SK-N-SH (cell line): Measurements from ENCODE around the gene CCDC40. TPM values are rescaled to one million over a fixed set of nuclear protein-coding genes. Genes with fewer than 3 reads are reported as not detected.
"Not testable (repeated sequence)": the region's sequence is repeated elsewhere in the genome, so short reads cannot be mapped to it uniquely, and the experiment has no call there.

ENCODE experiments used
- CTCF ChIA-PET: fragments of 300-600, 350-600 bp; formaldehyde crosslinking; extraction: SDS; loops from one replicate; lab custom pipeline; 2021; lab: Yijun Ruan, JAX
- POLR2A ChIA-PET: fragments of 350-600 bp; sonication (Branson Sonifier 250); formaldehyde crosslinking; extraction: SDS; loops from one replicate; lab custom pipeline; 2020; ENCODE audit warnings: antibody characterized with exemption, inconsistent platforms; lab: Yijun Ruan, JAX
- DNase-seq: peaks from one replicate; pipeline ENCODE4 v3.0.0; 2012
- H2AFZ ChIP-seq: fragments of 200-600 bp; sonication (generic); 2 replicates; pipeline ENCODE4 v1.8.1; 2016; ENCODE audit warnings: antibody characterized with exemption, mild to moderate bottlenecking, low read depth
- H3F3A ChIP-seq: fragments of 200-600 bp; sonication (generic); replicated peaks from 2 replicates; pipeline ENCODE3; 2016; ENCODE audit warnings: antibody characterized with exemption, mild to moderate bottlenecking; ENCODE audit not compliant: insufficient read depth
- H3K27ac ChIP-seq, 2 experiments: fragments of 200-500 bp in 1 of 2; fragments of 200-600 bp in 1 of 2; sonication (Bioruptor generic) in 1 of 2; sonication (generic), shearing (Covaris generic) in 1 of 2; 2 replicates each; pipeline versions ENCODE4 v1.5.1 to v1.6.1; 2014 to 2016; ENCODE audit warnings: low read depth in 2 of 2, inconsistent platforms in 1 of 2, low read length in 1 of 2, mild to moderate bottlenecking in 1 of 2, mixed read lengths in 1 of 2
- H3K27me3 ChIP-seq: fragments of 200-600 bp; sonication (generic), shearing (Covaris generic); 2 replicates; pipeline ENCODE4 v1.6.1; 2016; ENCODE audit warnings: mixed run types; ENCODE audit not compliant: insufficient read depth
- H3K36me3 ChIP-seq, 2 experiments: fragments of 200-500 bp in 1 of 2; fragments of 200-600 bp in 1 of 2; sonication (Bioruptor generic) in 1 of 2; sonication (generic) in 1 of 2; replicated peaks in 1 of 2; 2 replicates each; pipeline versions ENCODE3 to v1.5.1; 2014 to 2016; ENCODE audit warnings: low read length in 1 of 2, mild to moderate bottlenecking in 1 of 2; ENCODE audit not compliant: insufficient read depth in 2 of 2, control insufficient read depth in 1 of 2
- H3K4me1 ChIP-seq, 2 experiments: fragments of 200-500 bp in 1 of 2; fragments of 200-600 bp in 1 of 2; sonication (Bioruptor generic) in 1 of 2; sonication (generic), shearing (Covaris generic) in 1 of 2; 2 replicates each; pipeline versions ENCODE4 v1.5.1 to v1.6.1; 2014 to 2016; ENCODE audit warnings: low read depth in 1 of 2, low read length in 1 of 2, mixed run types in 1 of 2; ENCODE audit not compliant: insufficient read depth in 2 of 2, control insufficient read depth in 1 of 2
- H3K4me2 ChIP-seq: fragments of 200-600 bp; sonication (generic), shearing (Covaris generic); 2 replicates; pipeline ENCODE4 v1.6.1; 2017; ENCODE audit warnings: mixed run types
- H3K4me3 ChIP-seq, 2 experiments: fragments of 200-500 bp in 1 of 2; fragments of 200-600 bp in 1 of 2; sonication (Bioruptor generic) in 1 of 2; sonication (generic), shearing (Covaris generic) in 1 of 2; 2 replicates each; pipeline versions ENCODE4 v1.5.1 to v1.8.1; 2014 to 2016; ENCODE audit warnings: low read depth in 2 of 2, inconsistent platforms in 1 of 2, low read length in 1 of 2, mild to moderate bottlenecking in 1 of 2, mixed read lengths in 1 of 2, moderate library complexity in 1 of 2
- H3K79me2 ChIP-seq: fragments of 200-600 bp; sonication (generic); 2 replicates; pipeline ENCODE4 v1.8.1; 2017; ENCODE audit warnings: mild to moderate bottlenecking; ENCODE audit not compliant: insufficient read depth
- H3K9ac ChIP-seq: fragments of 200-600 bp; sonication (generic); 2 replicates; pipeline ENCODE4 v1.6.1; 2017; ENCODE audit warnings: mixed run types
- H3K9me2 ChIP-seq: fragments of 200-600 bp; sonication (generic); 2 replicates; pipeline ENCODE4 v1.6.1; 2017; ENCODE audit warnings: mixed run types
- H3K9me3 ChIP-seq: fragments of 200-600 bp; sonication (generic); 2 replicates; pipeline ENCODE4 v1.6.1; 2017; ENCODE audit warnings: mixed run types, mild to moderate bottlenecking, moderate library complexity
- H4K20me1 ChIP-seq: fragments of 200-600 bp; sonication (generic); 2 replicates; pipeline ENCODE4 v1.6.1; 2017; ENCODE audit warnings: mild to moderate bottlenecking, mixed run types; ENCODE audit not compliant: insufficient read depth
- ELF1 ChIP-seq: IDR thresholded peaks from 2 replicates; pipeline ENCODE4 v1.4.0; 2012
- FOXM1 ChIP-seq: IDR thresholded peaks from 2 replicates; pipeline ENCODE4 v1.4.0; 2012; ENCODE audit warnings: low read depth, mild to moderate bottlenecking
- GATA2 ChIP-seq: sonication (generic); formaldehyde crosslinking; IDR thresholded peaks from 2 replicates; pipeline ENCODE4 v1.5.0; 2020; ENCODE audit warnings: mild to moderate bottlenecking, missing genetic modification reagents
- MXI1 ChIP-seq: IDR thresholded peaks from 2 replicates; pipeline ENCODE4 v1.6.1; 2012; ENCODE audit warnings: mild to moderate bottlenecking, low read depth, low read length, improper control_type of control experiment
- RCOR1 ChIP-seq: fragments of 150-350 bp; IDR thresholded peaks from 2 replicates; pipeline ENCODE4 v1.6.1; 2017; ENCODE audit warnings: antibody characterized with exemption, low read length
- TCF12 ChIP-seq: IDR thresholded peaks from 2 replicates; pipeline ENCODE4 v1.4.0; 2012
- ZBTB33 ChIP-seq: IDR thresholded peaks from 2 replicates; pipeline ENCODE4 v1.4.0; 2012; ENCODE audit warnings: low read depth, borderline replicate concordance
- WGBS: methylation state at CpG from one replicate; pipeline ENCODE4 v1.1.6; 2017; ENCODE audit warnings: low lambda C conversion rate; 5-methylcytosine and 5-hydroxymethylcytosine counted together
- polyA plus RNA-seq, 3 experiments: library from polyadenylated mRNA; depleted of rRNA; stranded (reverse); fragments of >200 nt; gene quantifications; 2 replicates each; pipeline ENCODE4 v1.2.3, GENCODE V29; 2012

The CCDC40 gene
- polyA plus RNA-seq, 1 of the 3 experiments (the other 2 are of a cell fraction): 17.3 TPM

DNA sequence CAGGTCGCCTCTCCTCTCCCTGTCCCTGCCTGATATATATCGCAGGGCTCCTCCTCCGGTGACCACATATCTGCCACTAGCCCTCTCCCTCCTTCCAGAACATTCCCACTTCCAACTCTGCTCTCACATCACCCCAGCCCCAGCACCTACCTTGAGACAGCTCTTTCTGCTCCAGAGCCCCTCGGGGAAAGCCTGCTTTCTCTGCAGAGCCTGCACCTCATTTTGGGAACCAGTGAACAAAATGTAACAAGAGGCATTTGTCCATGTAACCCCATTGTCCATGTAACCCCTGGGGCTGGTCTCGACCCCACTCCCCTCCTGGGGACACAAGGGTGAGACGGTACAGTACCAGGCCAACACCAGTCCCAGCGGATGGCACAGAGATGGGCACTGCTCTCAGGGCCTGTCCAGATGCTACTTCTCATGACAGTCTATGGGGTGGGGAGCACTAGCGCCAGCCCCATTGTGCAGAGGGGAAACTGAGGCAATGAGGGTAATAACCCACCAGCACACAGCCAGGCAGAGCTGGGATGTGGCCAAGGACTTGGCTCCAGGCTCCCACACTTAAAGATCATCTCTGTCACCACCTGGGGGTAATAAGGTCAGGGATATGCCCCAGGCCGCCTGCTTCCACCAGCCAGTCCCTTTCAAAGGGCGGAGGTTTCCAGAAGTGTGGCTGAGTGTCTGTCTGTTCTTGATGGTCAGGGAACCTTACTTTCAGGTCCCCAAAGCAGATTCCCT, 43.6 kb upstream of the CCDC40 start (continued):
- no peak for TF ChIP-seq GATA2 (CRISPR knock-in tag)
- no peak for TF ChIP-seq RCOR1

DNA sequence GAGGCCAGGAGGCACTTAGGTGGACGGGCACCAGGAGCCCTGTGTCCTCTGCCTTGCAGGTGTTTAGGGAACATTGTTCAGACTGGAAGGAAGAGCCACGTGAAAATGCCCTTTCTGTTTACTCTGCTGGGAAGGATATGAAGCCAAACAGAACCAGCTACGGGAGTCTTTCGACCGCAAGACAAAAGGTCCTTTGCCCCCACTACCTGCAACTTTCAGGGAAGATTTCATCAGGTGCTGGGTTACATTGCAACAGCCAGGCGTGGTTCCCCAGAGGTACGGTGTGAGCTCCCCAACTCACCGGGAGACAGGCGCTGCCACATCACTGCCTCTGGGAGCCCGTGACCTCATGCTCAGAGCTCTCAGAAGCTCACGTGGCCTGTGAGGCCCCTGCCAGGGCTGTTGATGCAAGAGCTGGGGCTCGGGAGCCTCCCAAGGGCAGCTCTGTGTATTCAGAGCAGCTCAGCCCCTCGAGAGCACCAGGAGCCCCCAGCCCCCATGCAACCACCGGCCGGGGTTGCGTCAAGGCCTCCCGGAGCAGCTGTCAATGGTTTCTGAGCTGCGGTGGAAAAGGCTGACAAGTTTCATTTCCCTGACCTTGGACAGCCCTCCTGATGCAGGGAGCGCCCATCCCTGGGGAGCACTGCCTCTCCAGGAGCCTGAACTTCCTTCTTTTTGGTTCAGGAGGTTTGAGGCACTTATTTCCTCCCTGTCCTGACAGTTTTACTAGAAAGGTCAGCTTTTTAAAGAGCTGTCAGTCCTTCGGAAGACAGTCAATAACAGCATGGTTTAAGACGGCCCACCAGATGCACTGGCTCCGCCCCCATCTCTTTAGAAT, 42.8 kb upstream of the CCDC40 start:
- no peak overlapping the region for H3K4me3 ChIP-seq
- H2AFZ ChIP-seq: no peak overlapping the region
- H3K9me3 ChIP-seq: no peaks in the 10 kb centered on the region
- no peak for DNase-seq
- no peak overlapping the region for H3K4me2 ChIP-seq
- POLR2A ChIA-PET: interaction anchor here (0.6 kb wide), 1 partner anchor 10 kb away, joined by 3 read pairs; no protein-coding TSS in a partner anchor
- TF ChIP-seq FOXM1 (no peak), TCF12 (no peak), MXI1 (no peak), ZBTB33 (no peak), ELF1 (no peak)
- TF ChIP-seq, all 33 proteins: peak for 0
- Histone ChIP-seq H3K79me2 (peaks cover 3% of the 10 kb centered on the region; the same call in 1 of the 2 replicates), H3K27ac (no peak overlapping the region), H3K27me3 (no peaks in the 10 kb centered on the region), H3K36me3 (no peaks in the 10 kb centered on the region), H4K20me1 (peaks cover 5% of the 10 kb centered on the region), H3F3A (peaks cover 3% of the 10 kb centered on the region), H3K4me1 (peaks cover 0 to 20% of the 10 kb centered on the region in 2 experiments; a peak in 2 of 4 replicates), H3K9ac (no peak overlapping the region), H3K9me2 (no peaks in the 10 kb centered on the region)
- WGBS: 85% methylated on average over 22 of the region's 22 CpGs
- CTCF ChIA-PET: interaction anchor here (0.8 to 13.1 kb wide), 11 partner anchors 11 to 285 kb away, joined by 3 to 209 read pairs (median 9); partner anchors contain the start of gene CBX4

DNA sequence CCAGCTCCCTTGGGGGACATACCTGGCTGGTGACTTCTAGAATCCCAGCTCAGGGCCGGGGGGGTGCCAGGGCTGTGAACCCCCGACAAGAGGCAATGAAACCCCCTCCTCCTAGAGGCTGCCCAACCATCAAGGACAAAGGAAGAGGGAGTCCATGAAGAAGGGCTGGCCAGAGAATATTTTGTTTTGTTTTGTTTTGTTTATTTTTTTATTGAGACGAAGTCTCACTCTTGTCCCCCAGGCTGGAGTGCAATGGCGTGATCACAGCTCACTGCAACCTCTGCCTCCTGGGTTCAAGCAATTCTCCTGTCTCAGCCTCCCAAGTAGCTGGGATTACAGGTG, 42.2 kb upstream of the CCDC40 start:
- POLR2A ChIA-PET: interaction anchor here (0.6 kb wide), 1 partner anchor 10 kb away, joined by 3 read pairs; no protein-coding TSS in a partner anchor
- peaks cover 0 to 20% of the 10 kb centered on the region in 2 experiments; a peak in 2 of 4 replicates for H3K4me1 ChIP-seq
- not testable (repeated sequence) for H3K27me3 ChIP-seq, DNase-seq, H3K9ac ChIP-seq, H2AFZ ChIP-seq, H3F3A ChIP-seq, H3K27ac ChIP-seq, H3K79me2 ChIP-seq, H3K9me3 ChIP-seq, H4K20me1 ChIP-seq, H3K36me3 ChIP-seq, H3K9me2 ChIP-seq, H3K4me3 ChIP-seq, H3K4me2 ChIP-seq
- CTCF ChIA-PET: interaction anchor here (0.8 to 13.1 kb wide), 12 partner anchors 10 to 285 kb away, joined by 3 to 209 read pairs (median 8); partner anchors contain the start of gene CBX4
- WGBS: 82% methylated on average over 4 of the region's 4 CpGs
